Epithelial cell of proximal tubule (primary cell): Measurements from ENCODE around the gene NFKB1. TPM values are rescaled to one million over a fixed set of nuclear protein-coding genes. Genes with fewer than 3 reads are reported as not detected.

Experiments
- DNase-seq: peaks from one replicate; pipeline ENCODE4 v3.0.0-alpha.2; 2011; ENCODE audit warnings: low read depth
- H3K4me3 ChIP-seq: 2 replicates; pipeline ENCODE4 v1.5.1; 2011; ENCODE audit warnings: low read depth, mild to moderate bottlenecking, low read length
- CTCF ChIP-seq: conservative IDR thresholded peaks from 2 replicates; pipeline ENCODE4 v1.5.1; 2012; ENCODE audit warnings: low read depth, mild to moderate bottlenecking, low read length
- total RNA-seq: library from RNA; depleted of rRNA; stranded (reverse); fragments of >200 nt; gene quantifications from 2 replicates; pipeline ENCODE4 v1.2.3, GENCODE V29; 2015

NFKB1 gene
- 26.2 and 35.1 TPM in 2 replicates for total RNA-seq

DNA sequence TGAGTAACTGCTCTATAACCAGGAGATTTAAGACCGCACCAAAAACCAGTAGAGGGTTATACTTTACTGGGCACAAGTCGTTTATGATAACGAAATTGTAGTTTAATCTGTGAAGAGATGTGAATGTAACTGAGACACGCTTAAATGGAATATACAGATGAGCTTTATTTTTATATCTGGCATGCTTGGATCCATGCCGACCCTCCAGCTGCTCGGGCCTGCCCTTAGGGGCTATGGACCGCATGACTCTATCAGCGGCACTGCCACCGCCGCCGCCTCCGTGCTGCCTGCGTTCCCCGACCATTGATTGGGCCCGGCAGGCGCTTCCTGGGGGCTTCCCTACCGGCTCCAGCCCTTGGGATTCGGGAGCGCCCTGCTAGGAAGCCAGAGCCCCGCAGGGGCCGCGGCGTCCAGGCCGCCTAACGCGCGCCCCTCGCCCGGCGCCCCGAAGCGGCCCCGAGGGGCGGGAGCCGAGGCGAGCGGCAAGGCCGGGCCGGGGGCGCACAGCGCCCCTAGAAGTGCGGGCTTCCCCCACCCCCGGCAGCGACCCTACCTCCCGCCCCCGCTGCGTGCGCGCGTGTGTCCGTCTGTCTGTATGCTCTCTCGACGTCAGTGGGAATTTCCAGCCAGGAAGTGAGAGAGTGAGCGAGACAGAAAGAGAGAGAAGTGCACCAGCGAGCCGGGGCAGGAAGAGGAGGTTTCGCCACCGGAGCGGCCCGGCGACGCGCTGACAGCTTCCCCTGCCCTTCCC lies at the start of gene NFKB1:
Gene NFKB1, plus strand, starts transcription at position 664 of the 751 bp plus-strand sequence. CDS start 24,160 bp downstream, outside the sequence.
- no peak for TF ChIP-seq CTCF
- peak within 1 kb of the TSS; percentile 86 for H3K4me3 ChIP-seq
- DNase-seq = peak; percentile 39

- DNase-seq = no peak
- no peak for TF ChIP-seq CTCF
These were observed 48.3 kb upstream of the NFKB1 start for GRCh38 chr4:102452854-102453253.

DNA sequence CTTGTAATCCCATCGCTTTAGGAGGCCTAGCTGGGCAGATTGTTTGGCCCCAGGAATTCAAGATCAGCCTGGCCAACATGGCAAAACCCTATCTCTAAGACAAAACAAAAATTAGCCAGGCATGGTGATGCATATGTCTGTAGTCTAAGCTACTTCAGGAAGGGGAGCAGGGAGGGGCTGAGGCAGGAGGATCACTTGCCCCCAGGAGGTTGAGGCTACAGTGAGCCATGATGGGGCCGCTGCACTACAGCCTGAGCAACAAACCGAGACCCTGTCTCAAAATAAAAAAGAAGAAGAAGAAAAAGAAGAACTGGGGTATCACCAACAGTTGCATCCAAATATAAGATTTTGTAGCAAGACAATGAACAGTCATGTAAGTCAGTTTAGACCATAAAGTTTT lies 47.3 kb upstream of the NFKB1 start:
- DNase-seq = no peak
- TF ChIP-seq CTCF = no peak
- H3K4me3 ChIP-seq = no peak overlapping the region

More at GRCh38 chr4:102452854-102453253, 48.3 kb upstream of the NFKB1 start:
- H3K4me3 ChIP-seq = no peak overlapping the region

DNA sequence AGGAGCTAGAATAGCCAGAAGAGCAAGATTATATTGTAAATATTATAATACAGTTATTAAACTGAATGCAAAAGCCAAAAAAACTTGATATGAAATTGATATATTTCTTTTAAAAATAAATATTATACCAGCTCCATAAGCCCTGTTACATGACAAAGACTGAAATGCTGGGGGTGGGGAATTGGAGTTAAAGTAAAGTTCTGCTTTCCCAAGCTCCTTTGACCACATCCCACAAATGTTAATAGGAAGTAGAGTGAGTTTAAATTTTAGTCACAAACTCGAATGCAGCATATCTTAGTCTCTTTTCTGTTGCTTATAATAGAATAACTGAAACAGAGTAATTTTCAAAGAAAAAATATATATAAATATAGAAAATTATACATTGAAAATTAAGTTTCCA lies 46.9 kb upstream of the NFKB1 start:
- no peak overlapping the region for H3K4me3 ChIP-seq
- no peak for TF ChIP-seq CTCF
- DNase-seq = no peak

- H3K4me3 ChIP-seq = no peak overlapping the region
- DNase-seq = no peak
- no peak for TF ChIP-seq CTCF
These were observed 46.0 kb upstream of the NFKB1 start for GRCh38 chr4:102454981-102455685.

- no peak for DNase-seq
- no peak overlapping the region for H3K4me3 ChIP-seq
- no peak for TF ChIP-seq CTCF
These were observed 45.4 kb upstream of the NFKB1 start for GRCh38 chr4:102455750-102456149.
